GM12875 (cell line): ENCODE measurements around the gene SRGAP1.
"Not testable (repeated sequence)": the region's sequence is repeated elsewhere in the genome, so short reads cannot be mapped to it uniquely, and the experiment has no call there.

ENCODE experiments used
- H3K4me3 ChIP-seq: one replicate; pipeline ENCODE4 v1.5.1; 2011; ENCODE audit warnings: low read depth, low read length, control low read depth
- TF ChIP-seq, protein P1 (sequence below): IDR thresholded peaks from 2 replicates; pipeline ENCODE4 v1.5.1; 2011; ENCODE audit warnings: low read depth, mild to moderate bottlenecking, control low read depth, inconsistent platforms, low read length, moderate library complexity, borderline replicate concordance; ENCODE audit not compliant: insufficient read depth

Gene SRGAP1

GRCh38 chr12:64107776-64108175, 263.3 kb downstream of the SRGAP1 start:
- TF ChIP-seq, protein P1, sequence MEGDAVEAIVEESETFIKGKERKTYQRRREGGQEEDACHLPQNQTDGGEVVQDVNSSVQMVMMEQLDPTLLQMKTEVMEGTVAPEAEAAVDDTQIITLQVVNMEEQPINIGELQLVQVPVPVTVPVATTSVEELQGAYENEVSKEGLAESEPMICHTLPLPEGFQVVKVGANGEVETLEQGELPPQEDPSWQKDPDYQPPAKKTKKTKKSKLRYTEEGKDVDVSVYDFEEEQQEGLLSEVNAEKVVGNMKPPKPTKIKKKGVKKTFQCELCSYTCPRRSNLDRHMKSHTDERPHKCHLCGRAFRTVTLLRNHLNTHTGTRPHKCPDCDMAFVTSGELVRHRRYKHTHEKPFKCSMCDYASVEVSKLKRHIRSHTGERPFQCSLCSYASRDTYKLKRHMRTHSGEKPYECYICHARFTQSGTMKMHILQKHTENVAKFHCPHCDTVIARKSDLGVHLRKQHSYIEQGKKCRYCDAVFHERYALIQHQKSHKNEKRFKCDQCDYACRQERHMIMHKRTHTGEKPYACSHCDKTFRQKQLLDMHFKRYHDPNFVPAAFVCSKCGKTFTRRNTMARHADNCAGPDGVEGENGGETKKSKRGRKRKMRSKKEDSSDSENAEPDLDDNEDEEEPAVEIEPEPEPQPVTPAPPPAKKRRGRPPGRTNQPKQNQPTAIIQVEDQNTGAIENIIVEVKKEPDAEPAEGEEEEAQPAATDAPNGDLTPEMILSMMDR: no peak
- no peak overlapping the region for H3K4me3 ChIP-seq

DNA sequence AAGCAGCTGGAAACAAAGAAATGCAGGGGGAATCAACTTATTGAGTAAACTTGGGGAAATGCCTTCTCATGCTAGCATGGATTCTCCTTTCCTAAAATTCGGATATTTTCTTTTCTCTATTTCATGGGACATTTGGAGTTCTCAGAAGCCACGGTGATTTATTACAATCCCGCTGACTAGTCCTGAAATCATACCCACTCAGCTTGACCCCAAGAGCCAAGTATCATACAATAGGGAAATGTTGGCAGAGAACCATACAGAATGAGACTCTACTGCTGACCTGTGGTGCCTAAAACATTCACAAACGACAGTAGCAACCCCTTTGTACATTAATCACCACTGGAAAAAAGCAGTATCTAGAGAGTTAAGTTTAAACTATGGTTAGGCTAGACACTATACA, 265.2 kb downstream of the SRGAP1 start:
- no peak overlapping the region for H3K4me3 ChIP-seq
- TF ChIP-seq, protein P1: no peak

DNA sequence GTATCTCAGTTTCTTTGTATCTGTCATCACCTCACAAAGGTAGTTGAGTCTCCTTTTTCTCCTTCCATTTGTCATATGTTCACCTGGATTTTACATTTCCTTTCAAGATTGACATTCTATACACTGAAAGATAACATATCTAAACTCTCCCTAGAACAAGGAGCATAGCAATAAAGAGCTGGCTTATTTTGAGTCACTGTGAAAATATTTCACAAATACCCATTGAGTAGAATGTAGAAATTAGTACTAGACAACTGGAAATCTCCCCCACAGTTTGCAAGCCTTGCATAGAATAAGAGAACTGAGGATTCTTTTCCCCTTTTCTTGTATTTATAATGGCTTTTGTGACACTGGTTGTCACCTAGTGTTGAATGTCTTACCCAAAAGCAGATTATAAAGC, 266.4 kb downstream of the SRGAP1 start:
- TF ChIP-seq, protein P1: no peak
- H3K4me3 ChIP-seq: no peak overlapping the region

DNA sequence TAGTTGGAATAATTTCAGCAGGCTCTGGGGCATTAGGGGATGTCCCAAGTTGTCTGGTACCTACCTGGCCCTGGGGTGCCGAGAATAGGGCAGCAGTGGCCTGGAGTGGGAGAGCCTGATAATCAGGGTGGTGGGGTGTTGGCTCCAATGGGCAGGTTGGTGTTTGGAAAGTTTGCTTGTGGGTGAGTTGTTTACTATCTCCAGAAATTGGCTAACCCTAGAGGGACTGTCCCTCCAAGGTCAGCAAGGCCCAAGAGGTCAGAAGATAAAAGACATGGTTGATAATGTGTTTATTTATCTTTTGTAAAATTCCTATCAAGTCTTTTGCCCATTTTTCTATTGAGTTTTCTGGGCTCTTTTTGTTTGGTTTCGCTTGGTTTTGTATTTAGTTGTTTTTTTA, 272.5 kb downstream of the SRGAP1 start:
- TF ChIP-seq, protein P1: no peak
- H3K4me3 ChIP-seq: no peak overlapping the region

DNA sequence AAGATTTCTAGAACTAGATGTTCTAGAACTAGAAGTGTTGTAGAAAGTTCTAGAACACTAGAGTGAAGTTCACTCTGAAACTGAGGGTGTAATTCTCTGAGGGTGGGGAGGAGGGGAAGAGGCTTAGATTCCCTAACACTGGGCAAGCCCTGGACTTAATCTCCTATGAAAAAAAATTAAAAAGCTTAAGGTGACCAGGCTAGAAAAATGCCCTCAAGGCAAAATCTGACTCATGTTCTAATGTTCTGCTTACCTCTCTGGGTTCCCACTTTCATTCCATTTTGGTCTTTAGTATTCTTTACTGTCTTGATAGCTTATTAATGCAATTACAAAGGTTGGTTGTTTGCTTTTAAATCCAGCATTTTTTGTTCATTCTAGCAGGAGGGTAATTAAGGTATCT, 276.1 kb downstream of the SRGAP1 start:
- TF ChIP-seq, protein P1: no peak
- H3K4me3 ChIP-seq: no peak overlapping the region

DNA sequence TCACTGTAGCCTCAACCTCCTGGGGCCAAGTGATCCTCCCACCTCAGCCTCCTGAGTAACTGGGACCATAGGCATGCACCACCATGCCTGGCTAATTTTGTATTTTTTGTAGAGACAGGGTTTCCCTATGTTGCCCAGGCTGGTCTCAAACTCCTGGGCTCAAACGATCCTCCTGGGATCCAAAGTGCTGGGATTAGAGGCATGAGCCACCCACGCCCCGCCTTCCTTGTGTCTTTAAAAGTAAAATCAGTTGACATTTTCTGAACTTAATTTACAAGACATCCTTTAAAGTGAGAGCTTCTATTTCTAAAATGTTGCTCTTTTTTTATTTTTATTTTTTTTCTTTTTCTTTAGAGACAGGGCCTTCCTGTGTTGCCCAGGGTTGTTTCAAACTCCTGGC, 276.6 kb downstream of the SRGAP1 start:
- H3K4me3 ChIP-seq: not testable (repeated sequence)

DNA sequence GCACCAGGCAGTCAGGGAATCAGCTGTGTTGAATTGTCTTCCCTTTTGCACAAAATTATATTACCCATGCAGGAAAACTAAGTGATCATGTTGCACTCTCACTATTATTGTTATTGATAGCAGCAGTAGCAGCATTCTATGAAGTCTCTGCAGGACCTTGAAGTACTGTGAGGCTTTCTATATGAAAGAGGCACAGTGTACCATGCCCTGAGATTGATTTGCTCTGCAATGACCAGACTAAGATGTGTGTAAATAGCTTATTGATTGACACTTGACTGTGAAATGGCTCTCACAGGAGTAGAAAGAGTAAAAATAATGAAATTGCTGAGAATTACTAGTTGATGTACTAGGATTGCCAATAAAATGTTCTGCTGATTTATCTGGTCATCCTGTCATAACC, 277.7 kb downstream of the SRGAP1 start:
- TF ChIP-seq, protein P1: no peak

GRCh38 chr12:64122995-64123394, 278.5 kb downstream of the SRGAP1 start:
- TF ChIP-seq, protein P1: no peak
- no peak overlapping the region for H3K4me3 ChIP-seq

More for the DNA sequence above, 277.7 kb downstream of the SRGAP1 start:
- no peak overlapping the region for H3K4me3 ChIP-seq
